Stimulated activated naive CD4-positive, alpha-beta T cell (primary cell): ENCODE measurements around the gene ACTN4.

Experiments used
- DNase-seq, 6 experiments: peaks; one replicate each; lab custom pipeline; 2025; lab: John Stamatoyannopoulos, UW

Gene ACTN4

GRCh38 chr19:38723990-38724854, 76.8 kb downstream of the ACTN4 start:
- DNase-seq = no peak

- DNase-seq = no peak
These were observed 78.2 kb downstream of the ACTN4 start for GRCh38 chr19:38725469-38726283.

DNA sequence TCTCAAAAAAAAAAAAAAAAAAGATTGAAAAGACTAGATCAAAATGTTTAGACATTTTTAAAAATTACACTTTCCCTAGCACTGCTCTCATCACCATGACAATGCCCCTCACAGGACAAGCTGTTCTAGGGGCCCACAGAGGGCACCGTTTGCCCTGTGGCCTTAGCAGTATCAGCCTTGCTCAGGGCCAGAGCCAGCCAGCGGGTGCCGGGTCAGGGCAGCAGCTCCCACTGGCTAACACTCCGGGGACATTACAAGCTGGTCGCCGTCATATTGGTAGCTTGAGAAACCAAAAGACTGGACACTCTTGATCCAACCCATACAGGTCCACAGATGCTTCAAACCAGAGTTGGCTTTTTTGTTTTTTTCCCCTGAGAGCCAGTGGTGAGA, 78.8 kb downstream of the ACTN4 start:
- no peak for DNase-seq

GRCh38 chr19:38726761-38727301, 79.4 kb downstream of the ACTN4 start:
- DNase-seq = no peak

DNA sequence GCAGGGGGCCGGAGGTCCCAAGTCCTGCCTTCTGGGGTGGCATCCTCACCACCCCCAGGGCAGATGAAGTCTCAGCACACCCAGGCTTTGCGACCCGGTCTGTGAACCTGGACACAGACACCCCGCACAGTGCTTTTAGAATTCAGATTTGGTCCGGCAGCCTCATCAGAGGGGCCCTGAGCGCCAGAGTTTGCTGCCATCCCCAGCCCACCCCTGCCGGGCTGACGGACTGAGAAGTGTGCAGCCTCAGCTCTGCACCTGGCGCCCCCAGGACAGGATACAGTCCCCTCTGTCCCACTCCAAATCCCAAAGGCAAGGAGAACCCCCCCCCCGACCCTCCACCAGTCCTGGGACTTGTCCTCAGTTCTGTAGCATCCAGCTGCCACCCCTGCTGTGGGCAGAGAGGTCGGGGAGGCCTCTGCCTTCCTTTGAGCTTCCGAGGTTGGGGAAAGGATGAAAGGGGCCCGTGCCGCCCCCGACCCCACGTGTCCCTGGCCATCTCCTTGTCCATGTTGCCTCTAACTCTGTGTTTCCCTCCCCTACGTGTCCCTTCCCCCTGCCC, 79.9 kb downstream of the ACTN4 start:
- no peak for DNase-seq

DNA sequence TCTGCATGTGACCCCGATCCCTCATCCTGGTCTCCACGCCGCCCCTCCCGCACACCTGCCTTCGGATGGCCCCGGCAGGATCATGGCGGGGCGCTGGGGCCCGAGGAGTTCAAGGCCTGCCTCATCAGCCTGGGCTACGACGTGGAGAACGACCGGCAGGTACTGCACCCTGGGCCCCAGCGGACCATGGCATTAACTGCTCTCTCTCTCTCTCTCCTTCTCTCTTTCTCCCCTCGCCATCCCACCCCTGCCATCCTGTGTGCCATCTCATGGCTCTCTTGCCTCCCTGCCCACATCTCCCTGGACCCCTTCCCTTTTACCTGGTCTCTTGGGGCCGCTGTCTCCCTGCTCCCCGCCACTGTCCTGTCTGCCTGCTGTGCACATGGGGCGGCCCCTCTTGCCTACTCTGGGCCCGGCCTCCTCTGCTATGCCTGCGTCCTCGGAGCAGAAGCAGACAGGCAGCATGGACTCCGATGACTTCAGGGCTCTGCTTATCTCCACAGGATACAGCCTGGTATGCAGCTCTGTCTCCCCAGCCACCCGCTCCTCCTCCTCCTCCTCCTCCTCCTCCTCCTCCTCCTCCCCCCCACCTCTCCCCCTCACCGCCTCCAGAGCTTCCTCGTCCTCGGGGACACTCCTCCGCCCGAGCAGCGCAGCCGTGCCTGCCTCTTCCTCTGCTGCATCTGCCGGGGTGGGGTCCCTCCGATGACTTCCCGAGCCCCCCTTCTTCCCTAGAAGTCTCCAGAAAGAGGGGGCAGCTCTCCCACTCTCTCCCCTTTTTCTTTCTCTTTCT, 80.6 kb downstream of the ACTN4 start:
- DNase-seq = no peak

- no peak for DNase-seq
These were observed 81.5 kb downstream of the ACTN4 start for GRCh38 chr19:38728752-38729541.

- peak; percentile 52 to 79 (median 69) for DNase-seq
These were observed 82.4 kb downstream of the ACTN4 start for GRCh38 chr19:38729653-38730469.

- no peak for DNase-seq
These were observed 83.0 kb downstream of the ACTN4 start for GRCh38 chr19:38730470-38730730.

GRCh38 chr19:38730731-38731589, 83.5 kb downstream of the ACTN4 start:
- no peak for DNase-seq

DNA sequence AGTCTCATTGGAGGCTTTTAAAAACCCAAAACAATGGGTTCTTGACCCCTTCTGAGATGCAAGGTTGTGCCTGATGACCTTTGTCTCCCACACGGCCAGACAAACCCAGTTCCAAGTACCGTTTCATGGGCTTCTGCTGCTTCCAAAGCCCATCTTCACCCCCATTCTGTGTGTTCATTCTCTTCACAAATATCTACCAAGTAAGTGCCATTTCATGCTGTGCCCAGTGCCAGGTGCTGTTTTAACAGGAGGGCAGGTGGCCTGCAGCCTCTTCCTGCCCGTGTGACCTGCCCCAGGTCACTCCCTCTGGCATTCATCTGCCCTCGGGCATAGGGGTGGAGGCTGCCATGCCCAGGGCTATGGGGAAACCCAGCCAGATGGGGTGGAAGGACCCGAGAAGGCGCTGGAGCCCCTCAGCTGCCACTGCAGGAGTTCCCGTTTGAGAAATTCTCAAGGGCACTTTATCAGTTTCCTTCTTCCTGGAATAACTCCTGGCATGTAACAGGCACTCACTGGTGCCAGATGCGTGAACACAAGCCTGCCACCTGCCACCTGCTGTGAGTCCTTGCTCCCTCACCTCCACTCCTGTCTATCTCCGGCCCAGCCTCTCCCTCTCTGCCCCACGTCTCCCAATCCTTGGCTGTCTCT, 84.3 kb downstream of the ACTN4 start:
- peak in 1 of 6 experiments; percentile 9 for DNase-seq

GRCh38 chr19:38733241-38733492, 85.7 kb downstream of the ACTN4 start:
- no peak for DNase-seq

DNA sequence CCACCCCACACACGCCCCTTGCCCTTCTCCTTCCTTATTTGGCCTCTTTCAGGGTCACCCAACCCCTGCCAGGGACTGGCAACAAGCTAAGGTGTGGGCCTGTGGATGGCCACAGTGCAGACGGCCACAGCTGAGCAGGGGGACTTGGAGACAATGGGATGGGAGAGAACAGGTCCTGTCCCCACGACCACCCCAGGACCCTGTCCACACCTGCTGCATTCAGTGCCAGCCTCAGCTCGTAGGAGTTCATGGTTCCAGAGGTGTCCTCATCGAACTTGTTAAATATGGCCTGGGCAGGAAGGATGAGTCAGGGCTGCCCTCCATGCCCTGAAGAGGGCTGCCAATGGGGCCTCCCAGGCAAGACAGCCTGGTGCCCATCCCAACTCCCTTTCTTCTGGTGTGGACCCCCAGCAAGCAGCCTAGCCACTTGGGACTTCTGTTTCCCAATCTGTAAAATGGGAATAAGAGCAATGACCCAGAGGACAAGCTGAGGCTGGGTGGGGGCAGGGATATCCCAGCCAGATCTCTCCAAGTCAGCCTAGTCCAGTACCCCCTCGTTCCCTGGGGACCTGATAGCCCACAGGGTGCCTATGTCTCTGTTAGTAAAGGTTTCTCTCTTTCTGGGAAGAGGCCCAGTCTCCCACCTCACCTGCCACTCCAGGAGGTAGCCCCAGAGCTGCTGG, 86.2 kb downstream of the ACTN4 start:
- DNase-seq = no peak

DNA sequence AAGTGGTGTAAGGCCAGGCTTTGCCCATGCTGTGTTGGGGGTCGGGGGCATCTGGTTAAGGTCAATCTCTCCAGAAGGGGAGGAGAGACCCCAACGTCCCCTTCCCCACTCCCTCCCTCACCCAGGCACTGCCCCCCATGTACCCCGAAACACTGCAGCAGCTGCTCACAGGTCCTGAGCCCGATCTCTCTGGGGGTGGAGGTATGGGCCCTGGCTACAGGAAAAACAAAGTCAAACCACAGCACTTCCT, 86.7 kb downstream of the ACTN4 start:
- DNase-seq = no peak

DNA sequence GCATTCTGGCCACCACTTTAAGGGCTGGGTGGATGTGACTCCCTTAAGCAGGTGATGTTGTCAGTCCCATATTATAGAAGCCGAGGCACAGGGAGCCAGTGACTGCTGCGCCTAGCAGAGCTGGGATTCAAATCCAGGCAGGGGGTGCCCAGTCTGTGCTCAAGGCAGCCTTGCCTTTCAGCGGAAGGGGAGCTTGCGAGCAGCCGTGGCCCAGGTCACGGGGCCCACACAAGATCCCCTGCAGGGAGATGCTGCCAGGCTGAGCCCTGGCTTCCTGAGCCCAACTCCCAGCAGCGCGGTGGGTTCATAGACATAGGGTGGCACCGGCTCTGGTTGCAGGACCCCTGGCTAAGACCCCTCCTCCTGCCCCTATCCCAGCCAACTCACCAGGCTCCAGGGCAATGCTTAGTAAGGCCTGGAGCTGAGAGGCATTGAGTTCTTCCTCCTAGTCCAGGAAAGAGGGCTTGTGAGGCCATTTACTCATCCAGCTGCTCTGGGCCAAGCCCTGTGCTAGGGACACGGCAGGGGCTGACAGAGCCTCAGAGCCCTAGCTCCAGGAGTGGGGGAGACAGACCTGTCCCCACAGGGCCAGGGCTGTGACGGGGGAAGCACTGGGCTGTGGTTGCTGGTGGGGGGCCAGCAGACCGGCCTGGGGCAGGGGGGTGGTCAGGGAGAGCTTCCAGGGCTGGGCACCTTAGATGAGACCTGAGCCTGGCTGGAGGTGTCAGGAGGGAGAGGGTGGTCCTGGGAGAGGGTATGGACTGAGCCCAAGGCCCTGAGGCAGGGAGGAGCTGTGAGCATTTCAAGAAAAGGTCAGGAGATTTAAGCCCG, 87.2 kb downstream of the ACTN4 start:
- DNase-seq = peak in 5 of 6 experiments; percentile 10 to 57 (median 22)

- peak in 4 of 6 experiments; percentile 18 to 57 (median 41) for DNase-seq
These were observed 87.8 kb downstream of the ACTN4 start for GRCh38 chr19:38735257-38735686.

- DNase-seq = peak in 5 of 6 experiments; percentile 17 to 49 (median 36)
These were observed 88.6 kb downstream of the ACTN4 start for GRCh38 chr19:38736036-38736412.
